Fibroblast of pulmonary artery (primary cell): ENCODE results near the gene MPLKIP.
A peak's percentile ranks its signal among the peaks of the same experiment; 100 is the strongest.
"Not testable (repeated sequence)": the region's sequence is repeated elsewhere in the genome, so short reads cannot be mapped to it uniquely, and the experiment has no call there.

Experiments
- DNase-seq: peaks from one replicate; pipeline ENCODE4 v3.0.0-alpha.2; 2010; ENCODE audit warnings: low read depth
- H3K4me3 ChIP-seq: replicated peaks from 2 replicates; pipeline ENCODE4 v1.5.1; 2011; ENCODE audit warnings: low read depth, mild to moderate bottlenecking, control low read depth, low read length, moderate library complexity
- TF ChIP-seq, protein P1 (sequence below): IDR thresholded peaks from 2 replicates; pipeline ENCODE4 v1.5.1; 2011; ENCODE audit warnings: mild to moderate bottlenecking, control low read depth, low read length, inconsistent platforms; ENCODE audit errors: missing control alignments

The MPLKIP gene

DNA sequence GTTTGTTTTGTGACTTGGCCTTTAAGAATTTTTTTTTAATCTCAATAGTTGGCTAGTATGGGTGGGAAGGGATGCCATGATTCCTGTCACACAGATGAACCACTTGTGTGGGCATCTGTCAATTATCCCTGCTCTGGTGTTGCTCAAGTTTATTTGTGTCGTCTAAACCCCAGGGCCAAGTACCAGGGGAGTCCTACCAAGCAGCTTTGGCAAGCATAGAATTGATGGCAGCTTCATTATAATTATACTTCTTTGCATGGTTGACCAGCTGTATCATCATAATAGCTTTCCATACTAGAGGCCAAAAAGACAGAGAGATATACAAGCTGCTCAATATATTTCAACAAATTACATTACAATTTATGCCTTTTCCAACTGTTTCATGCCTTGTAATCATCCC lies 30.8 kb upstream of the MPLKIP start:
- TF ChIP-seq, protein P1, sequence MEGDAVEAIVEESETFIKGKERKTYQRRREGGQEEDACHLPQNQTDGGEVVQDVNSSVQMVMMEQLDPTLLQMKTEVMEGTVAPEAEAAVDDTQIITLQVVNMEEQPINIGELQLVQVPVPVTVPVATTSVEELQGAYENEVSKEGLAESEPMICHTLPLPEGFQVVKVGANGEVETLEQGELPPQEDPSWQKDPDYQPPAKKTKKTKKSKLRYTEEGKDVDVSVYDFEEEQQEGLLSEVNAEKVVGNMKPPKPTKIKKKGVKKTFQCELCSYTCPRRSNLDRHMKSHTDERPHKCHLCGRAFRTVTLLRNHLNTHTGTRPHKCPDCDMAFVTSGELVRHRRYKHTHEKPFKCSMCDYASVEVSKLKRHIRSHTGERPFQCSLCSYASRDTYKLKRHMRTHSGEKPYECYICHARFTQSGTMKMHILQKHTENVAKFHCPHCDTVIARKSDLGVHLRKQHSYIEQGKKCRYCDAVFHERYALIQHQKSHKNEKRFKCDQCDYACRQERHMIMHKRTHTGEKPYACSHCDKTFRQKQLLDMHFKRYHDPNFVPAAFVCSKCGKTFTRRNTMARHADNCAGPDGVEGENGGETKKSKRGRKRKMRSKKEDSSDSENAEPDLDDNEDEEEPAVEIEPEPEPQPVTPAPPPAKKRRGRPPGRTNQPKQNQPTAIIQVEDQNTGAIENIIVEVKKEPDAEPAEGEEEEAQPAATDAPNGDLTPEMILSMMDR = no peak
- no peak overlapping the region for H3K4me3 ChIP-seq
- no peak for DNase-seq

DNA sequence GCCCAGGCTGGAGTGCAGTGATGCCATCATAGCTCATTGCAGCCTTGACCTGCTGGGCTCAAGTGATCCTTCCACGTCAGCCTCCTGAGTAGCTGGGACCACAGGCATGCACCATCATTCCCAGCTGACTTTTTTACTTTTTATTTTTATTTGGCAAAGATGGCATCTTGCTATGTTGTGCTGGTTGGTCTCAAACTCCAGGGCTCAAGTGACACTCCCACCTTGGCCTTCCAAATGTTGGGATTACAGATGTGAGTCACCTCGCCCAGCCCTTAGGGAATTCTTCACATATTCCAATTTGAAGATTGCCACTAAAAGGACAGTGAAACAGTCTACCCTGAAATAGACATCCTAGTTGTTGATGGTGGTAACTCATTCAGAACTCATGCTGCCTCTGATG lies 28.1 kb upstream of the MPLKIP start:
- H3K4me3 ChIP-seq = no peak overlapping the region
- TF ChIP-seq, protein P1 = no peak
- DNase-seq = no peak

DNA sequence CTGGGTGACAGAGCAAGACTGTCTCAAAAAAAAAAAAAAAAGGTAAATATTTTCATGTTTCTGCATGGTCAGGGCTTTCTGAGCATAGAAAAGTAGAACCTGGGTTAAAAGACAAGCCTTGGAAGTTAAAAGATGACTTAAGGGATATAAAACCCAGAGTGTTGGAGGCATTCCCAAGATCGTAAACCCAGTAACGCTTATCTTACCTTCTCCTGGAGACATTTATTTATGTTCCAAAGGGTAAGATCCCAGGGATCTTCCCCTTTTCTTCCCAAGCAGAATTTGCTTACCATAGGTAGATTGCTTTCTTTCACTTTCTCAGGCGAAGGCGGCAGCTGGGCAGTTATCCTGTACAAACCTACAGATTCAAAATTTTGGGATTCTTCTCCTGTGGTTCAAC lies 22.6 kb upstream of the MPLKIP start:
- TF ChIP-seq, protein P1 = no peak
- DNase-seq = no peak
- H3K4me3 ChIP-seq = no peak overlapping the region

DNA sequence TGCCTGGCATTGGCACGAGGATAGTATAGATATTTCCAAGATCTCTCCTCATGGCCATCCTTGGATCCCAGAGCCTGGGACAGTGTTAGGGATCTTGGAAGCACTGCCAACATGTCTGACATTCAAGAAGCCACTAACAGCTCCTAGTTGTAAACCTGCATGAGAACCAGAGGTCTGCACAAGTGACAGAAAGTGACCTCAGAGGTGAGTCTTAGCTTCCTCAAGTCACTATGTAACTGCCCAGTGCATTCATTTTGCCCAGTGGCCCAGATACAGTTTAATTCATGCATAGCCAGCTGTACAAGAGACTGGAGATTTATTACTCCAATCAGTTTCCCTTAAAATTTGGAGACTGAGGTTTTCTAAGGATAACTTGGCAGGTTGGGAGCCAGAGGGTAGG lies 17.1 kb upstream of the MPLKIP start:
- TF ChIP-seq, protein P1 = no peak
- no peak overlapping the region for H3K4me3 ChIP-seq
- no peak for DNase-seq

DNA sequence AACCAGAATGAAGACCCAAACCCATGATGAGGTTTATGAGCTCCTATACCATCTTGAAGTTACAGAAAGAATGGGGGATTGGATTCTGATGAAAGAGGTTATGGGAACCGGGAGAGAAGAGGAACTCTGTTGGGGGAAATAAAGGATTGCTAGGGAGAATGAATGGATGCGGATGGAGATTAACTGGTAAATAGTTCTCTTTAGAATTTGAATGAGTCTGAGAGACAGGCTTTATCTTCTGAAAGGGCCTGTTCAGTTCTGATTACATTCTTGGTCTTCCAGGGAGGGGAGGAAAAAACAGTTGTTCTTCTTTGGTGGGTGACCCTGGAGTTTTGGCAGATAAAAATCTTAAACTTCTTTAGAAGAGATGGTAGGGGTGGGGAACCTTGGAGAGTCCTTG lies 14.2 kb upstream of the MPLKIP start:
- DNase-seq = no peak
- H3K4me3 ChIP-seq = no peak overlapping the region
- TF ChIP-seq, protein P1 = no peak

DNA sequence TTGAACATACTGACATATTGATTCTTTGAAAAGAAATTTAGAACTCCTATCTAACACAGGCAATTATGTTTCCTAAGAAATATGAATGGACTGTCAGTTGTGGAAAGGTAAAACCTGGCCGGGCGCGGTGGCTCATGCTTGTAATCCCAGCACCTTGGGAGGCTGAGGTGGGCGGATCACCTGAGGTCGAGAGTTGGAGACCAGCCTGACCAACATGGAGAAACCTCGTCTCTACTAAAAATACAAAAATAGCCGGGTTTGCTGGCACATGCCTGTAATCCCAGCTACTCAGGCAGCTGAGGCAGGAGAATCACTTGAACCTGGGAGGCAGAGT lies 13.8 kb upstream of the MPLKIP start:
- not testable (repeated sequence) for DNase-seq, H3K4me3 ChIP-seq

DNA sequence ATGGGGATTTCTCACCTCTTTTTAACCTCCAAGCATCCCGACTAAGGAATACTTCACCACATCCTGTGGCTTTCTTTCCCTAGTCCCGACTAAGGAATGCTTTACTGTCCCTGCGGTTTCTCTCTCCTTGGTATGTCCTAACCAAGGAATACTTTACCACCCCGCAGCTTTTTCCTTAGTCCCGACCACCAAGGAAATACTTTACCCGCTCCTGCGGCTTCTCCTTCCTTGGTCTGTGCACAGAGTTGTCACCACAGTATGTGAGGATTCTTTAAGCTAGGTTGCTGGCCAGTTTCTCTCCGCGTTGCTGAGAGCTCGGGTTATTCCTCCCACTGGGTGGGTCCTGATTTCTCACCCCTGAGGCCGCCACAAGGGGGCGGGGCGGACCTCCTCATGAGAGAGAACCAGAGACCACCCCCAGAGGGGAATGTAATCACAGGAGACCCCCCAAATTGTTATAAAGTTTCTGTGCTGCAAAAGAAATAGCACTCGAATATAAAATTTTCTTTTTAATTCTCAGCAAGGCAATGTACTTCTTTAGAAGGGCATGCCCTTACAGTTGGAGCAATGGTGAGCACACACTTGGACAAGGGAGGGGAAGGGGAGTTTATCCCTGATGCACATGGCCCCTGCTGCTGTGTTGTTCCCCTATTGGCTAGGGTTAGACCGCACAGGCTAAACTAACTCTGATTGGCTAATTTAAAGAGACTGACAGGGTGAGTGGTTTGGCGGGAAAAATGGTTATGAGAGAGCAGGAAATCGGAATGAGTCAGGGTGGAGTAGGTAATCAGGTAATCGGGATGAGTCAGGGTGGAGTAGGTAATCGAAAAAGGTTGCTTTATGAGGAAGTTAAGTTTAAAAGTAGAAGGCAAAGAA lies 13.2 kb upstream of the MPLKIP start:
- H3K4me3 ChIP-seq = no peak overlapping the region
- TF ChIP-seq, protein P1 = no peak
- DNase-seq = no peak

DNA sequence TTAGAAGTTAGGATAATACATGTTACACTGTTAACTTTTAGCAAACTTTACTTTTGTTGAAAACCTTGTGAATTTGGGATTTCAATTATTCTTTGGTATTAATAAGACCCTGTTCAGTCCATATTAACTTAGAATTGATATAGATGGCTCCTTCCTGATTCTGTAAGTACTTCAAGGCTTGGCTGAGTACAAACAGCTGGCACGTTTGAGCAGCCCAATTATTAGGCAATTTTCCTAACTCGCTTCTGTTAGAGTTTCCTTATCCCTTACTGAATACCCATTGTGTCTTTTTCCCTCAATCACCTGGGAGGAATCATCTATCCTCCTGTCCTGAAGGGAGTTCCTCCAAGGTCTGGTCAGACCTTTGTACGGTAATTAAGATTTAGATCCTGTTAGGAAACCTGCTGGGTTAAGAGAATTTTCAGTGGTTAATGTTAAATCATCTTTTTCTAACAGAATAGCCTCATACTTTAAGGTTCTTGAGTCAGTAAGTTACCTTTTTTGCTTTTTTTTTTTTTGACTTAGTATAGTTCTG lies 11.2 kb upstream of the MPLKIP start:
- DNase-seq = peak; percentile 14
- not testable (repeated sequence) for H3K4me3 ChIP-seq

DNA sequence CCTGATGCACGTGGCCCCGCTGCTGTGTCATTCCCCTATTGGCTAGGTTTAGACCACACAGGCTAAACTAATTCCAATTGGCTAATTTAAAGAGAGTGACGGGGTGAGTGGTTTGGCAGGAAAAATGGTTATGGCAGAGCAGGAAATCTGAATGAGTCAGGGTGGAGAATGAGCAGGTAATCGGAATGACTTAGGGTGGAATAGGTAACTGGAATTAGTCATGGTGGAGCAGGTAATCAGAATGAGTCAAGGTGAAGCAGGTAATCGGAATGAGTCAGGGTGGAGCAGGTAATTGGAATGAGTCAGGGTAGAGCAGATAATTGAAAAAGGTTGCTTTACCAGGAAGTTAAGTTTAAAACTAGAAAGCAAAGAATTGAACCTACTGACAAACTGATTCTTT lies 7.5 kb upstream of the MPLKIP start:
- H3K4me3 ChIP-seq = not testable (repeated sequence)

DNA sequence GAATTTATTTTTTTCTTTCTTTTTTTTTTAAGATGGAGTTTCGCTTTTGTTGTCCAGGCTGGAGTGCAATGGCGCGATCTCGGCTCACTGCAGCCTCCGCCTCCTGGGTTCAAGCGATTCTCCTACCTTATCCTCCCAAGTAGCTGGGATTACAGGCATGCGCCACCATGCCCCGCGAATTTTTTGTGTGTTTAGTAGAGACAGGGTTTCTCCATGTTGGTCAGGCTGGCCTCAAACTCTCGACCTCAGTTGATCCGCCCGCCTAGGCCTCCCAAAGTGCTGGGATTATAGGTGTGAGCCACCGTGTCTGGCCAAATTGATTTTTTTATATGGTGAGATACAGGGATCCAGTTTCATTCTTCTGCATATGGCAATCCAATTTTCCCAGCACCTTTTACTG lies 5.5 kb upstream of the MPLKIP start:
- not testable (repeated sequence) for H3K4me3 ChIP-seq, DNase-seq

More for the DNA sequence above, 7.5 kb upstream of the MPLKIP start:
- DNase-seq = not testable (repeated sequence)
